GM23338 (cell line): Measurements from ENCODE around the gene EGFR.

Experiments
- CTCF ChIP-seq, 2 experiments: fragments of 200-600 bp in 1 of 2; sonication (generic) in 1 of 2; conservative IDR thresholded peaks; 2 replicates each; pipeline versions ENCODE4 v1.5.1 to v1.6.1; 2016 to 2017; ENCODE audit warnings: antibody characterized with exemption in 2 of 2, low read depth in 2 of 2, mild to moderate bottlenecking in 2 of 2, moderate library complexity in 1 of 2
- EZH2 ChIP-seq: fragments of 200-600 bp; sonication (generic); IDR thresholded peaks from one replicate; pipeline ENCODE4 v1.8.0; 2017; ENCODE audit warnings: antibody characterized with exemption, mild to moderate bottlenecking, low read depth; ENCODE audit not compliant: unreplicated experiment
- EZH2phosphoT487 ChIP-seq: fragments of 200-600 bp; sonication (generic); IDR thresholded peaks from one replicate; pipeline ENCODE4 v1.8.1; 2018; ENCODE audit warnings: antibody characterized with exemption; ENCODE audit not compliant: unreplicated experiment
- POLR2AphosphoS5 ChIP-seq: IDR thresholded peaks from 2 replicates; pipeline ENCODE4 v1.6.1; 2016; ENCODE audit warnings: antibody characterized with exemption, low read depth

GRCh38 chr7:55210176-55210575 lies 191.4 kb downstream of the EGFR start:
- TF ChIP-seq CTCF (conservative IDR thresholded peaks at IDR 0.05; ENCODE audit: low read depth in 2 of 2) (no peak), POLR2AphosphoS5 (no peak), EZH2 (no peak), EZH2phosphoT487 (no peak)
